HG03095 (cell line): ENCODE measurements around the gene SLC43A1.

Source experiments
- ATAC-seq: cut with Tn5 transposase; IDR thresholded peaks from one replicate; pipeline ENCODE4 v1.9.1; 2021; ENCODE audit warnings: moderate library complexity; ENCODE audit not compliant: unreplicated experiment

Gene SLC43A1

DNA sequence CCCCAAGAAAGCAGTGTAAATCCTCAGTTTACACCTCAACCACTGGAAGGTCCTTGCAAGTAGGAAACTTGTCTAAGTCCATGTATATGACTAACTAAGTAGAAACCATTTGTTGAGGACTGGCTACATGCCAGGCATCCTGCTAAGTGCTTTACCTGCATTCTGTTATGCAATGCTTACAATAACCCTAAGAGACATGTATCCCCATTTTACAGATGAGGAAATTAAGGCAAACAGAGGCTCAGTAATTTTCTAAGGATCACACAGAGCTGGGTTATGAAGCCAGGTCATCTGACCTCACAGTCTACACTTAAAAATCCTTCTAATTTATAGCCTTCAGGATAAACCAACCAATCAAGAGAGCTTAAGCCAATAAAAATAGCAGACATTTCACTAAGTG lies 13.5 kb upstream of the SLC43A1 start:
- no peak for ATAC-seq

DNA sequence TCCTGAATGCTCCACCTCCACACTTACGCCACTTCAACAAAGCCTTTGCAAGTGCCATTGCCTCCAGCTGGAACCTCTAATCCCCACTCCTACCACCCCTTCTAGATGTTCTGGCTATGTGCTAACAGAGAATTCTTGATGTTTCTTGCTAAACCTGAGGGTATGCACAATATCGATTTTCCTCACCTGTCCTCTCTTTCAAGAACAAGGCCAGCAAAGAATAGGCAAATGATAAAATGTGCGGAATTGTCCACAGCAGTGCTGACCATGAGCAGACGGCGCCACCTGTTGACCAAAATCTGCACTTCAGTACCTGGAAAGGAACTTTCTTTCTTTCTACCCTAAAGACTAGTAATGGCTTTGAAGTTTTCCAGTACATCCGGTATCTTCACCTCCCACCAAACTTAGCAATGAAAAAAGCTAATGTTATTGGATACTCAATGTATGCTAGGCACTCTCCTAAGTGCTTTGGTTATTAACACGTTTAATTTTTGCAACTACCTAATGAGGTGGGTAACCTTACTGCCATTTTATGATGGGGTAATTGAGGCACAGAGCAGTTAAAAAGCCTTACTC lies 11.6 kb upstream of the SLC43A1 start:
- no peak for ATAC-seq

DNA sequence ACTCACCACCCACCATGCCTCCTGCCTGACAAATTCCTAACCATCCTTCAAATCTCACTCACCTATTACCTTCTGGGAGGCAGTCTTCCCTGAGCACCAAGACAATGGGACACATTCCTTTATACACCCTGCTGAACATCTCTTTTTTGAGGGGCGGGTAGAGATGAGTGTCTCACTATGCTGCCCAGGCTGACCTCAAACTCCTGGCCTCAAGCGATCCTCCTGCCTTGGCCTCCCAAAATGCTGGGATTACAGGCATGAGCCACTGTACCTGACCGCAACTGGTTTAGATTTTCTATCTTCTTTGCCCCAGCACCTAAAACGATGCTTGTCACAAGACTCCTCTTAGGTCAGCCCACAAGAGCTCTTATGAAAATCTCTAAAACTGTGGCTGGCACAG lies 7.9 kb upstream of the SLC43A1 start:
- ATAC-seq, result no peak

DNA sequence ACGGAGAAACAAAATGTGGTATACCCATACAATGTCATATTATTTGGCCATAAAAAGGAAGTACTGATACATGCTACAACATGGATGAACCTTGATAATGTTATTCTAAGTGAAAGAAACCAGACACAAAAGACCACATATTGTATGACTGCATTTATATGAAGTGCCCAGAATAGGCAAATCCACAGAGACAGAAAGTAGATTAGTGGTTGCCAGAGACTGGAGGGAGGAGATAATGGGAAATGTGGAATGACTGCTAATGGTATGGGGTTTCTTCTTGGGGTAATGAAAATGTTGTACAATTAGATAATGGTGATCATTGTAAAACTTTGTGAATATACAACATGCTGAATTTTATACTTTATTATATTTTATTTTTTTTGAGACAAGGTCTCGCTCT lies 5.6 kb upstream of the SLC43A1 start:
- no peak for ATAC-seq

DNA sequence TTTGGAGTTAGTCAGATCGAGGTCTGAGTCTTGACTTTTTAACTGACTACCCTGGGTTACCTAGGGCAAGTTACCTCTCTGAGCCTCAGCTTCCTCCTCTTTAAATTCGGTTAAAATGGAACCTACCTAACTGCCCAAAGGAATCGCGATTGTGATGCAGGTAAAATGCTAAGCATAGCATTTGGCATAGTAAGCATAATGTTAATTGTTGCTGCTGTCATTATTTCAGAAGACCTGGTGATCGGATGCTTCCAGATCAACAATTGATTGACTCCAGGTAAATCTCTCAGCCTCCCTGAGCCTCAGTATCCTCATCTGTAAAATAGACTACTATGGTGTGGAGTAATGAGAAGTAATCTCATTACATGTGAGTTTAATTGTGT lies 550 bp upstream of the SLC43A1 start:
- ATAC-seq, result no peak

DNA sequence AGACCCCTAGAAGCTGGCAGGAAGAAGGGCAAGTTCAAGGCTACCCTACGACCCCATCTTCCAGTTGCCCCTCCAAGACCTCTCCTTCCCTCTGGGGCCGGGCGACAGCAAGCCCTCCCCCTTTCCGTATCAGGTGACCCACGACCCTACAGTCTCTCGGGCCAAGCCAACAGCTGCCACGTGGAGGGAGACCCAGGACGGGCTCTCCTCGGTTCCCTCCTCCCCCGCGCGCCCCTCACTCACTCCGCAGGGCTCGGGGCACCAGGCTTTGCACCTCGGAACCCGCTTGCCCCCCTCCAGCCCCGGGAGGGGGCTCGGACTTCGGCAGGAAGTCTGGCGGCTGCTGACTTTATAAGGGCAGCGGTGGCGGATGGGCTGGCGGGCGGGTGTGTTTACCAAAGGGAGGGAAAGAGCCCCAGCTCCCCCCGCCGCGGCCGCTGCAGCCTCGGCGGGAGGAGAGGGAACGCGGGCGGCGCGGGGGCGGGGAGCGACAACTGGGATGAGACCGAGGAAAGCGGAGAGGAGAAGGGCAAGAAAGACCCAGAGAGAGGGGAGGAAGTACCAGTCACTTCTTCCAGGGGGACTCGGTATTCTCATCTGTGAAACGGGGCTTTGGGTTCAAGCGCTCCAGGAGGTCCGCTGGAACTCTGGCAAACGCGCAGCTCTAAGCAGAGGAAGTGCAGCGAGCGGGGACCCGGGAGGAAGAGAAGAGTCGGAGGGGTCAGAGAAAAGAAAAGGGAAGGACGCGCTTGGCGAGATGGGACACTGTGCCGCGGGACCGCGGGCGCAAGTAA lies 767 bp downstream of the SLC43A1 start:
- peak; percentile 43 for ATAC-seq

DNA sequence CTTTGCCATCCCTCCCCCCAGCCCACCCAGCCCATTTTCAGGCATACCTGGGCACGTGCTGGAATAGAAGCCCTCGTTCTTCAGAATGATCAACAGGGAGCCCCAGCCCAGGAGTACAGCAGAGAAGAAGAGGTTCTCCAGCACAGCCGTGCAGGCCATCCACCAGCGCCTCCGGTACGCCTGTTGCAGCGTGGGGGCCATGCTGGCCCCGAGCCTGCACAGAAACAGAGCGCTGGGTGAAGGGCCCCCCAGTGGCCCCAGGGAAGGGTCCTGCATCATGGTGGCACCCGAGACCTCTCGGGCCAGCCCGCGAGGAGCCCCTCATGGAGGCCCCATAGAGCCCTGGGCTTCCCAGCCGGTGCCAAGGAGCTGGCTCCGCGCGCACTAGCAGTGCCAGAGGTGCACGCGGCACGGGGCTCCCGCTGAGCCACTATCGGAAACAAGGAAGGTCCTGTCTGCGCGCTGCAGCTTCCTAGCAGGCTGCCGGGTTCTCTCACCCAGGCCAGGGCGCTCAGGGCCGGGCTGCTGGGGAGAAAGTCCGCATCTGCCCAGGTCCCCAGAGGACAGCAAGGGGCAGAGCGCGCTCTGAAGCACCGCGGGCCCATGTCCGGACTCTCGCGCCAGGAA lies 1.5 kb downstream of the SLC43A1 start:
- peak; percentile 30 for ATAC-seq

DNA sequence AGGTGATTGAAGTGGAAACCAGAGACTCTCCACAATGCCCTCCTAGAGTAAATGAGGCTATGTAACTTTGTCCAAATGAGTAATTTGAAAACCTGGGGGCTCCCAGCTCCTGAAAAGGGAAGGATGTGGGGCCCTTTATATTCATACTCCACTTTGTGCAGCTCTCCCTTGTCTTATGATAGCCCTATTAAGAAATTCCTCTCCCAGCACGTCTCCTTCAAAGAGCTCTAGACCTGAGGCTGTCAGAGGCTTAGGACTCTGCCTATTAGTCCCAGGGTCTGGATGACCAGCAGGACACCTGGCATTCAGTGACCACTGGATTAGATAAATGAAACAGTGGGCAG lies 2.1 kb downstream of the SLC43A1 start:
- ATAC-seq, result no peak

DNA sequence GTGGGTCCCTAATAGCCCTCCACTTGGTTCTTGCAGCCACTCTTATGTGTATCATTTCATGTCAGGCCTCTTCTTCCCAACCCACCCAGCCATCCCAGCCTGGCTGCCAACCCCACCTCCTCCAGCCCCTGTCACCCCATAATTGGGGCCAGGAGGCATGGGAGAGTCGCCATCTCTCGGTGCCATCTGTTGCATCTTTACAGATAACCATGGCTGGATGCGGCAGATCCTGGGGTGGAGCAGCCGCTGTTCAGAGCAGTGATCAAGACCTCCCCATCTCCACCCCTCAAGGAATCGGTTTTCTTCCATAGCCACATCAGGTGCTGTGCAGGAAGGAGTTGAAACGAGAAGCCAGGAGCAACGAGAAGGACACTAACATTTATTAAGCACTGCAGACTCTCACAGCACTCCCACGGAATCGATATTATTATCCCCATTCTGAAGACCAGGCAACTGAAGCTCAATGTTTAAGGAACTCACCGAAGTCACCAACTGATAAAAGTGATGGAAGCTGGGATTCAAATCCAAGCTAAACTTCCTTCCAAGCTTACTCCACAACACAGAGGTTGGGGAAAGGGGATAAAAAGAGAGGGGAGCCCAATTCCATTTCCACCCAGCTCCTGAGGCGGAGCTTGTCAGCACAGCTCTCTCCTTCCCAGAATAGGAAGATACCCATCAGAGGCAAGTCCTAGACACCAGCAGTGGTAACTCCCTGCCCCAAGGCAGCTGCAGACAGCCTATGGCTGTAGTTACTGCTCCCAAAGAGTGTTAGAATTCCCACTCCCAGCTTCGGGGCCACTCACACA lies 2.7 kb downstream of the SLC43A1 start:
- no peak for ATAC-seq

DNA sequence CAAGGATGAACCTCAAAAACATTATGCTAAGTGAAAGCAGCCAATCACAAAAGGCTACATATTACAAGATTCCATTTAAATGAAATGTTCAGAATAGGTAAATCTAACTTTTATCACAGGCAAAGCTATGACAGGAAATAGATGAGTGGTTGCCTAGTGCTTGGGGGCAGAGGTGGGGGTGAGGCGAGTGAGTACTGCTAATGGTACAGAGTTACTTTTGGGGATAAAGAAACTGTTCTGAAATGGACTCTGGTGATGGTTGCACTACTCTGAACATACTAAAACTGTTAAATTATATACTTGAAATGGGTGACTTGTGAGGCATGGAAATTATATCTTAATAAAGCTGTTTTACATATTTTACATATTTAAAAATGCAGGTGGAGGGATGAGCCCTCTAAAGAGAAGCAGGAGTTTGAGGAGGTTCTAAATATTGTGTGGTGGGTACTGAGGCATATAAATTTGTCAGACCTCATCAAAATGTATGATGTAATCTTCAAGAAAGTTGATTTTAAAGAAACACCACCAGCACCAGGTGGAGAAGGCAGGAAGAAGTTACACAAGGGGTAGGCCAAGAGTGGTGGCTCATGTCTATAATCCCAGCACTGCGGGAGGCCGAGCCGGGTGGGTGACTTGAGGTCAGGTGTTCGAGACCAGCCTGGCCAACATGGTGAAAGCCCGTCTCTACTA lies 3.6 kb downstream of the SLC43A1 start:
- no peak for ATAC-seq

DNA sequence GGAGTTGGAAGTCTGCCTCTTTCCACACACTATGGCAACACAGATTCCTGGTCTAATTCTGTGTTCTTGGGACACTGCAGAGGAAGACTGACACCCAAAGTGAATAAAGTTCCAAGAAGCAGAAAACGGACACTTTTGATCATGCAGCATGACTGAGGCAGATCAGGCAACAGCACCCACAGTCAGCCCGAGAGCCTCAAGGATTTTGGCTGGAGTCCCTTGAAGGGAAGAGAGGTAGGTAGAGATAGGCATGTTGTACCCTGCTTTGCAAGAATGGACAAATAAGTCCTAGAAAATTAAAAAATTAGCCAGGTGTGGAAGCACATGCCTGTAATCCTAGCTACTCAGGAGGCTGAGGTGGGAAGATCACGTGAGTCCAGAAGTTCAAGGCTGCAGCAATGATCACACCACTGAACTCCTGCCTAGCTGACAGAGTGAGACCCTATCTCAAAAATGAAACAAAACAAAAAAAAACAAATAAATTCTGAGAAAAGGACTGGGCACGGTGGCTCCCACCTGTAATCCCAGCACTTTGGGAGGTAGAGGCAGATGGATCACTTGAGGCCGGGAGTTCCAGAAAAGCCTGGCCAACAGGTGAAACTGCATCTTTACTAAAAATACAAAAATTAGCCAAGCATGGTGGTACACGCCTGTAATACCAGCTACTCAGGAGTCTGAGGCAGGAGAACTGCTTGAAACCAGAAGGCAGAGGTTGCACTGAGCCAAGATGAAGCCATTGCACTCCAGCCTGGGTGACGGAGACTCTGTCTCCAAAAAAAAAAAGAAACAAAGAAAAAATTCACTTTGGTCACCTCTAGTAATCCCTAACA lies 6.9 kb downstream of the SLC43A1 start:
- no peak for ATAC-seq

DNA sequence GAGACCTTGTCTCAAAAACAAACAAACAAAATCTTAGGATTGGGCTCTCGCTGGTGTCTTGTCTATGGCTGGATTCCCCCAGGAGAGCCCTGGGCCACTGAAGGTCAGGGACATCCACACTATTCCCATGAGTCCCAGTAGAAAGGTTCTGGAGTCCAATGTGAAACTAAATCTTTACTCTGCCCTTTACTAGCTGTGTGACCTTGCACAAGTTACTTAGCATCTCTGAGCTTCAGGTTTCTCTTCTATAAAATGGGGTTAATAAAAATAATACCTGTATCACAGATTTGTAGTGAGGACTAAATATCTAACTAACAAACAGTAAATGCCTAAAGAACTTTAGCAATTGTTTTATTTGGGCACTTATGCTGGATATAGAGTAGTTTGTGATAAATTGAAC lies 9.0 kb downstream of the SLC43A1 start:
- ATAC-seq, result no peak

DNA sequence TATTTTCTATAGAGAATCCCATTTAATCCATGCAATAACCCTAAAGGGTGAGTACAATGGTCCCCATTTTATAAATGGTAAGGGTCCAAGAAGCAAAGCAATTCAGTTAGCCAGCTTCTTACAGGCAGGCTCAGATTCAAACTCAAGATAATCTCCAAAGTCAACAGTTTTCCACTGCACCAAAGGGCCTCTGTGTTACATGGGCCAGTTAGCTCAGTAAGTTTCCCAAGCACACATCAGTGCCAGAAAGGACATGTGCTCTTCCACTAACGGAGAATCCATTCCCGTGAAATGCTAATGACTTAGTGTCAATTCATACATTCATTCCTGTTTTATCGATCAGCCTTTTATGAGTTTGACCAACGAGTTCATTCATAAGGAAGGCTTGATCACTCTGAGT lies 11.0 kb downstream of the SLC43A1 start:
- no peak for ATAC-seq

DNA sequence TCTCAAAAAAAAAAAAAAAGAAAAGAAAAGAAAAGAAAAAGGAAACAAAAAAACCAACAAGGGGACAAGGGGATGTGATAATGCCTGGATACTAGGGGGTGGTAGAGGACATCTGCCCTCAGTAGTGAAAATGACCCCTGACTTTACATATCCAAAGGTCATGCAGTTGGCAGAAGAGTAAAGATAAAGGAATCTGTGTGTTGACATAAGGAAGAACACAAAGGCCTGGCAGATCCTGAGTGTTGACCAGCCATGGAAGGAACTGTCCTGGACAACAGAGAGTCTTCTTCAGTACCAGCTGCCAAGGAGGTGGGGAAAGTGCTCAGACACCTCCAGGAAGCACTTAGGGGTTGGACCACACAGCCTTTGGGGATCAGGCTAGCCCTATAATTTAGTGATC lies 12.6 kb downstream of the SLC43A1 start:
- no peak for ATAC-seq

DNA sequence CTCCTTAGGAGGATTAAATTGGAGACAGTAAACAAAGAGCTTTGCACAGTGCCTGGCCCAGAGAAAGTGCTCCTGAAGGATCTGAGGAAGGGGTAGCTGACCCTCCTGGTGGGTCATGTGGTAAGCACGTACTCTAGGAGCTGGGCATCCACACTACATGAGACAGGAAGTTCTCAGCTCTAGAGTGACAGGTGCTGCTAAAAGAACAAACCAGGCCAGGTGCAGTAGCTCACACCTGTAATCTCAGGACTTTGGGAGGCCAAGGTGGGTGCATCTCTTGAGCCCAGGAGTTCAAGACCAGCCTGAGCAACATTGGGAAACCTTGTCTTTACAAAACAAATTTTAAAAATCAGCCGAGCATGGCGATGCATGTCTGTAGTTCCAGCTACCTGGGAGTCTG lies 13.1 kb downstream of the SLC43A1 start:
- ATAC-seq, result no peak

DNA sequence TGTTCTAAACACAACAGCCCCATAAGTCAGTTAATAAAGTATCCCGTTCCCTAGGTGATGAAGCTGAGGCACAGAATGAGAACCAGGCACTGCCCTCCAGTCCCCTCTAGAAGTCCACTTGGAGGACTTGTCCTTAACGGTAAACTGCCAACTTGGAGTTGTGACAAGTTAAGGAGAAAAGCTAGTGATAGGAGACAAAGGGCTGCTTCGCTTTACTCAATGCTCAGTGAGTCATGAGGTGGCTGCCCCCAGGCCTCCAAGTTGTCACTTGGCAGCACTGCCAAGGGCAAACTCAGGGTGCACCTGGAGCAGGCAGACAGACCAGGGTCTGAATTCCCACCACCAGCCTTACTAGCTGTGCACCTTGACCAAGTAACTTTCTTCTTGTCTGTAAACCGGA lies 13.5 kb downstream of the SLC43A1 start:
- no peak for ATAC-seq

DNA sequence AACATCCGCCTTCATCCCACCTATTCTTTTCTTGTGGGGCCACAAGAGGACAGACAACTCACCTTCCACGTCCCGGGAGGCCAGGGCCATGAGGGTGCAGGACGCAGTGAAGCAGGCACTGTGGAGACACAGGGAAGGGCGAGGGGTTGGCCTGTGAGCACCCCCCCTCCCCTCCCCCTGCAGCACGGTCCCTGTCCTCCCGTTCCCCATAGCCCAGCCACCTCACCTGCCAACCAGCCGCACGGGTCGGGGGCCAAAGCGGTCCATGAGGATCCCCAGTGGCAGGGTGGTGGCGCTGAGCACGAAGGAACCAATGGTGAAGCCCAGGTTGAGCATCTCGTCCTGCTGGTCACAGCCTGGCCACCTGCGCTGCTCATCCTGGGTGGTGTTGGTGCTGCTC lies 14.6 kb downstream of the SLC43A1 start:
- ATAC-seq, result no peak

DNA sequence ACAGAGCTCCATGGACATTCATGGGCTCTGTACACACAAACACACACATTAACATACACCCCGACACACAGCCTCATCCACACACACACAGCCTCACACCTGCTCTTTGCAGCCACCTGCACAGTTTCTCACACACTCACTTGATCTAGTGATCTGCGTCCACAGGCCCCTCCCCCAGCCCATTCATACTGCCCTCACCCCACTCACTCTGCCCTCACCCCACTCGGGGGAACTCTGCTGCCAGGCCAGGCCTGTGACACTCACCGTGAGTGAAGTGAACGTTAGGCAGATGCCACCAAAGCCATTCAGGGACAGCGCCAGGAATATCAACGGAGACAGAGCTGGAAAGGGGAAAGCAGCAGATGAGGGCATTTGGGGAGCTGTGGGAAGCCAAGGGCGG lies 15.0 kb downstream of the SLC43A1 start:
- no peak for ATAC-seq

DNA sequence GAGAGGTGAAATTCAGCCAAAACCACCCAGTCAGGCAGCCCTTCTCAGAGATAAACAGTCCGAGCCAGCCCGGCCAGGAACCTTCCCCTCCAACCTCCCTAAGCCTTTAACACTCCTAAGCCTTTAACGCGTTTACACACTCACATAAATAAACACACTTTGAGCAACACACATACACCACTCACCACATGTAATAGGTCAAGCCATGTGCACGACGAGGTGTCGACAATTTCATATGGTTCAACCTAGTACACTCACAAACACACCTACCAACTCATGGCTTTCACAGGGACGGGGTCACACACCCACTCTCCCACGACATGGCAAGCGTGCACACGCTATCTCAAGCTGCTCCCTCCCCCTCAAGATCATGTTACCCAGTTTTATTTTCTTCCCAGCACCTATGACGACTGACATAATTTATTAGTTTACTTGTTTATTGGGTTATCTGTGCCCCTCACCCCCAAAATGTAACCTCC lies 15.5 kb downstream of the SLC43A1 start:
- no peak for ATAC-seq

DNA sequence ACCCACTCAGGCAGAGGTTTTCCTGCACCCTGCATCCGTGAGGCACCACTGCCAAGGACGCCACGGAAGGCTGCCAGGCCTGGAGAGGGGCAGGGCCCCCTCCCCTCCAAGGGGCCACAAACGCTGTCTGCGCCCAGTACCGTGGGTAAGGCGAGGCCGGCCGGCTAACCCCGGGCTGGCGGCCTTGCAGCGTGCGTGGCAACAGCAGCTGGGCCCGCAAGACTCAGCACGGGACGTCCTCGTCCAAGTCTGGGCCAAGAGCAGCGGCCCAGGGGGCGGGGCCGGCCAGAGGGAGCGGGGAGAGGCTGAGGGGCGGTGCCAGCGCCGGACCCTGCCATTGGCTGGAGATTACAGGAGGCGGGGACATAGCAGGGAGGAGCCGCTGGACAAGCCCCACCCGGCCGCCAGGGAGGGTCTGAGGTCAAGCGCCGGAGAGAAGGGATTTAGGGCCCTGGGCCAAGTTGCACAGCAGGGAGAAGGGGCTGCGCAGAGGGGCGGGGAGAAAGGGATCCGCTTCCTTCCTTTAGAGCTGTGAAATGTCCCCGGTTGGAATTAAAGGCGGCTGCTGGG lies 16.0 kb downstream of the SLC43A1 start:
- no peak for ATAC-seq
